GM21825 (cell line): ENCODE measurements around the gene CHD5.

Experiments used
- ATAC-seq: cut with Tn5 transposase; IDR thresholded peaks from one replicate; pipeline ENCODE4 v1.9.1; 2021; ENCODE audit warnings: mild to moderate bottlenecking, moderate library complexity; ENCODE audit not compliant: unreplicated experiment

The CHD5 gene

DNA sequence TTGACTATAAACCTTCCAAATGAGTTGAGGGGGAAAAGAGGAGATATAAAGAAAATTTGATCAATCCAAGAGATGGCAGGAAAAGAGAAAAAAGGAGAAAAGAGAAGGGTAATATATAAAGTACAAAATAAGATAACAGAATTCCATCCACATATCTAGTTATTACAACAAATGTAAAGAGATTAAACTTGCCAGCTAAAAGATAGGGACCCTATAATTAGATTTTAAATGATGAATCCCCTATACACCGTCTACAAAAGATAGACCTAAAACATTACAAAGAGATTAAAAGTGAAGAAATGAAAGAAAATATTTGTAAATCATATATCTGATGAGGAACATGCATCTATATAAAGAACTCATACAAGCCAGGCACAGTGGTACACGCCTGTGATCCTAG, 63.1 kb downstream of the CHD5 start:
- ATAC-seq, result no peak

DNA sequence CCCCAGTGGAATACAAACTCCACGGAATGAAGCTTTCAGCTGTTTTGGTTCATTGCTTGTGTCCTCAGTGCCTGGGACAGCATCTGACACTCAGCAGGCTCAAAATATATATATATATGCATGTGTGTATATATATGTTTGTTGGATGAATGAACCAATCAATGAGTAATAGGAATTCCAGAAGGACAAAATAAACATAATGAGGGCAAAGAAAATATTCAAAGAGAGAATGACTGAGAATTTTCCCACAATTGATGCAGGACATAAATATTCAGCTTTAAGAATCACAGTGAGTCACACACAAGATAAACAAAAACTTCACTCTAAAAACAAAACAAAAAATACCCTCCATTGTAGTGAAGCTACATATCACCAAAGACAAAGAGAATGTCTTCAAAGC, 64.0 kb downstream of the CHD5 start:
- ATAC-seq, result no peak

DNA sequence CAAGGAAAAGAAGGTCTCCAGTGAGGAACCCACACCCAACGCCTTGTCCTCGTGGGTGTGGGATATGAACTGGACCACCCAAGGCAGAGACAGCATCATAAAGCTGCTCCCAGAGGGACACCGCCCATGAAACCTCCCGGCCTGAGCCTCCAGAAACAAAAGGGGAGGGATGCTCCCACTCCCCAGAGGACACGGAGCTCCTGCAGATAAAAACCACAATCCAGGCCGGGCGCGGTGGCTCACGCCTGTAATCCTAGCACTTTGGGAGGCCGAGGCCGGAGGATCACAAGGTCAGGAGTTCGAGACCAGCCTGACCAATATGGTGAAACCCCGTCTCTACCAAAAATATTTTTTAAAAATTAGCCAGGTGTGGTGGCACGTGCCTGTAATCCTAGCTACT, 66.4 kb downstream of the CHD5 start:
- ATAC-seq, result no peak

DNA sequence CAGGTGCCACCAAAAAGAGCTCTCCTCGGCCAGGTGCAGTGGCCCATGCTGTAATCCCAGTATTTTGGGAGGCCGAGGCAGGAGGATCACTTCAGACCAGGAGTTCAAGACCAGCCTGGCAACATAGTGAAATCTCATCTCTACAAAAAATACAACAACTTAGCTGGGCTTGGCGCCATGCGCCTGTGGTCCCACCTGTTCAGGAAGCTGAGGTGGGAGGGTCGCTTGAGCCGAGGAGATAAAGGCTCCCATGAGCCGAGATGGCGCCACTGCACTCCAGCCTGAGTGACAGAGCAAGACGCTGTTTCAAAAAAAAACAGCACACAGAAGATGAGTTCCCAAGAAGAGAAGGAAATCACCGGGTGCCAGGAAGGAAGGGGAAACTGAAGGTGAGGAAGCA, 67.0 kb downstream of the CHD5 start:
- ATAC-seq, result no peak

- ATAC-seq, result no peak
Observed at GRCh38 chr1:6112690-6113005, 67.5 kb downstream of the CHD5 start.

GRCh38 chr1:6111991-6112689, 68.0 kb downstream of the CHD5 start:
- ATAC-seq, result no peak

GRCh38 chr1:6111571-6111970, 68.5 kb downstream of the CHD5 start:
- ATAC-seq, result no peak

GRCh38 chr1:6110326-6110725, 69.8 kb downstream of the CHD5 start:
- ATAC-seq, result no peak

- ATAC-seq, result no peak
Observed at GRCh38 chr1:6109688-6110087, 70.4 kb downstream of the CHD5 start.

DNA sequence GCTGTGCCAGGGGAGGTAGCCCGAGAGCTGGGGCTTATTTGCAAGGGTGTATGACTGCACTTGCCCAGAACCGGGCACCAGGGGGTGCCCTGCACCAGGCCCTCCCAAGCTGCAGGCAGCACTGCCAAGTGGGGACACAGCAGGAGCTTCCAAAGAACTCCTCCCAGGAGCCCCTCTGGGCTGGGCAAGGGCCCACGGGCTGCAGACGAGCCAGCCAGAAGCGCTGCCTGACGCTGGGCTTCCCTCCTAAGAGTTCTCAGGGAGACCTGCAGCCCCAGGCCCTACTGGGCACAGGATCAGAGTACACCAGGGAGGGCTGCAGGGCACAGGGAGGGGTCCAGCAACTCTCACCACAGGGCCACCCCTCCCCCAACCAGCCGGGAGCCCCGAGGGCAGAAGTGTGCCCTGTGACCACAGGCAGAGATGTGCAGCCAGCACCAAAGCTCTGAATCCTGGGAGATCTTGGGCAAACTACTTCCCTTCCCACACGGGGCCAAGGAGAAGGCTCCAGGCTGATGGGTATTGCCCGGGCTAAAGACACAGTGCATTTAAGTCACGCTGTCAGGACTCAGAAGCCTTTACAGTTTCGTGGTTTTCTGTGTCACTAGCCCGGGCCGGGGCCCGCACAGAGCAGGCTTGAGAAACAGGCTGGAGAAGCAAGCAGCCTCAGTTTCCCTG, 71.0 kb downstream of the CHD5 start:
- ATAC-seq, result no peak

DNA sequence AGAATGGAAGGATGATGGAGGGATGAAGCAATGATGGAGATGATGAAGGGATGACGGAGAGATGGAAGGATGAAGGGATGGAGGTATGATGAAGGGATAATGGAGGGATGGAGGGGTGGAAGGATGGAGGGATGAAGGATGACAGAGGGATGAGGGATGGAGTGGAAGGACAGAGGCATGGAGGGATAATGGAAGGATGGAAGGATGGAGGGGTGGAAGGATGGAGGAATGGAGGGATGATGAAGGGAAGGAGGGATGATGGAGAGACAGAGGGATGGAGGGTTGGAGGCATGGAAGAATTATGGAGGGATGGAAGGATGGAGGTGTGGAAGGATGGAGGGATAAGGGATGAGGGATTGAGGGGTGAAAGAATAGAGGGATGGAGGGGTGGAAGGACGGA, 71.6 kb downstream of the CHD5 start:
- no peak for ATAC-seq

GRCh38 chr1:6107409-6108356, 72.4 kb downstream of the CHD5 start:
- no peak for ATAC-seq

- no peak for ATAC-seq
Observed at GRCh38 chr1:6106977-6107376, 73.1 kb downstream of the CHD5 start.

GRCh38 chr1:6106321-6106731, 73.8 kb downstream of the CHD5 start:
- ATAC-seq, result no peak

- ATAC-seq, result no peak
Observed at GRCh38 chr1:6105763-6106162, 74.4 kb downstream of the CHD5 start.

DNA sequence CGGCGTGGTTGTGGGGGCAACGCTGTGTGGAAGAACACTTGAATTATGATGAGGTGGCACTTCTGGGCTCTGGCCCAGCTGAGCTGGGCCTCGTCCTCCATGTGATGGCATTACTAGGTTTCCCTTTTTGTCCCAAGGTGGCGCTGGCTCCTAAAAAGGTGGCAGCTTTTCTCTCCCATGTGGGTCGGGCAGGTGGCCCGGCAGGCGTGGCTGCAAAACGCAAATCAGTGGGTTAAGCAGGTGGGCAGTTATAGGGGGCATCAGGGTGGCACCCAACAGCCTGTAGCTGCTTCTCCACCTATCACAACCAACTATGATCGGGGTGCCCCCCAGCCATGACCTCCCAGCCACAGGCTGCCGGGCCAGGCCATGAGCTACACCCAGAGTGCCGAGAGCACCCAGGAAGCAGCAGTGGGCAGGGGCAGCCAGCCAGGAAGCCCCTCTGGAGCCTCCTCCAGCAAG, 74.9 kb downstream of the CHD5 start:
- no peak for ATAC-seq

DNA sequence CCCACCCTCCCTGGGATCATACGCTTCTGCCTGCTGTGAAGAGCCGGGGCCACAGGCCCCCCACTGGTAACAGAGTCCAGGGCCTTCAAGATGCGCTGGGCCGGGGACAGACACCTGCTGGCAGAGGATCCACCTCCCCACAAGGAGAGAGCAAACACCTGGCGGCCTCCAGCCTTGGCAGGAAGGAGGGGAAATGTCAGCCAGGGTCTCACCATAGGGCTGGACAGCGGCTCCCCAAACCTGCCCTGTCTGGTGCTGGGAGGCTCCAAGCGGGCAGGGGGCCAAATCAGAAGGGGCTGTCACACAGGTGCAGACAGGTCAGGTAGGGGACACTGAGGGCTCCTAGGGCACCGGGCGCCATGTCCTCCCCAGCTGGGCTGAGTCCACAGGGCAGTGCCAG, 75.5 kb downstream of the CHD5 start:
- no peak for ATAC-seq

DNA sequence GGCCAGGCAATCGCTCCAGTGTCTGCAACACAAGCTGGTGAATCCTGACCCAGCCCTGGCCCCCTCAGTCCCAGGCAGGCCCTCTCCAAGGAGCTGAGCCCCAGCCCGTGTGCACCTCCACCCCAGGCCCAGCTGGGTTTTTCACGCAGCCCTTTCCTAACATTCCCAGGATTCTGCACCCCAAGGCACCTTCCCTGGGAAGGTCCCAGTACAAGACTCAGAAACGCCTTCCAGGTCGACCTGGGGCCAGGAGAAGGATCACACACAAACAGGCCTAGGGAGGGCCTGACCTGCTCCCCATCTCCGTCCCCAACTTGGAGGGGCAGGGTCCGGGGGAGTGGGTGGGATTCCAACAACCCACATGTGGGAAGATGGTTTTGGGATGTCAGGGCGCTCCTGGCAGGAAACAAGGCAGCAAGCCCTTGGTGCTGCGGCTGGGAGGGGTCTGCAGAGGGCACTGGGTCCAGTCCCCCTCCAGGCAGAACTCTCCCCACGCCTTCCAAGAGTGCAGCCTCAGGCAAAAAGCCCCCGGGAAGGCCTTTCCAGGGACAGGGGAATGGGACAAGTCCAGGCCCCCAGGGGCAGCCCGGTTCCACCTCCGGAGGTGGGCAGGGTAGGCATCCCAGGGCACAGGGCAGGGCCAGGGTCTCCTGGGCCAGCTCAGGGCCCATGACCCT, 76.1 kb downstream of the CHD5 start:
- ATAC-seq, result no peak

DNA sequence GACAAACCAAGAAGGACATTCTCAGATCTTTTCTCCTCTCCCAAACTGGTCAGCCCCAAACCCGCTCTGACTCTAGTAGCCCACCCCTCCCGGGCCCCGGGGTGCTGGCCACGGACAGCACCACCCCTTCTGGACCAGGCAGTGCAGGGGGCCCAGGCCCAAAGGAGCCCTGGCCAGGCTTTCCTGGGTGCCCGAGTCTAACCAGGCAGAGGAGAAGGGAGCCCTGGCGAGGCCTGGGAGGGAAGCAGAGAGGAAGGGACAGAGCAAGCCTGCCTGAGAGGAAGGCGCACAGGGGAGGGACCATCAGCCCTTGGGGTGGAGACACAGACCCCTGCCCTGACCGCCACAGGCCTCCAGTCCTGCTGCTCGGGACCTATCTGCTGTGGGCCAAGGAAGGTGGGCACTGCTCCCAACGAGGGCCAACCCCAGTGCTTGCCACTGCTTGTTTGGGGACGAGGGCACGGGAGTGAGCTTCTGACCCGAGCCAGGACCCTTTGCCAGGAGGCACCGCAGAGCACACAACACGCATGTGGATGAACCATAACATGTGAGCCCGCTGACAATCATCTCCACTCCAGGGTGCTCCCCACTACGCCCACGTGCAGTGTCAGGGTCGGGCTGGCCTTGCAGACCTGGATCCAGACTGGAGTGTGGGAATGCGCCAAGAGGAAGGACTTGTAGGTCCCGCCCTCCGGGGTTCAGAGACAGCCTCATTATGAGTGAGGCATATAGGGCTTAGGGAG, 76.8 kb downstream of the CHD5 start:
- ATAC-seq, result no peak

DNA sequence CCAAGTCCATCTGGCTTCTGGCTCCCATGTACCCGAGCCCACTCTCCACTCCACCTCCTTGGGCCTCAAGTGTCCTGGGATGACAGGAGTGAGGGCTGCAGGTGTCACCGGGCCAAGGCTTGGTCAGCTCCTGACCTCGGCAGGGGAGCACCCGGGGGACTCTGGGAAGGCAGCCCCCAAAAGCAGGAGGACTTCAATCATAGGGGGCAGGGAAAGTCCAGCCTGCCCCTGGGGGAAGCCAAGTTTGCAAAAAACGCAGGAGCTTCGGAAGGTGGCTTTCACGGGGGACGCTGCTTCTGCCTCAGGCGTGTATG, 77.6 kb downstream of the CHD5 start:
- no peak for ATAC-seq
